Stimulated activated naive CD8-positive, alpha-beta T cell treated with anti-CD3 and anti-CD28 coated beads, Interleukin-15, Interleukin-2, amounts not matched to agents 100 U/mL and 50 U/mL, for 24 hours (primary cell): ENCODE data around the gene CASKIN2.
A peak's percentile ranks its signal among the peaks of the same experiment; 100 is the strongest.

Source experiments
- ATAC-seq: fragments of 150-1000 bp; cut with Tn5 transposase; one replicate; pipeline ENCODE4 v1.10.0; 2021
- DNase-seq: peaks from one replicate; pipeline ENCODE4 v3.0.0; 2021

Gene CASKIN2

DNA sequence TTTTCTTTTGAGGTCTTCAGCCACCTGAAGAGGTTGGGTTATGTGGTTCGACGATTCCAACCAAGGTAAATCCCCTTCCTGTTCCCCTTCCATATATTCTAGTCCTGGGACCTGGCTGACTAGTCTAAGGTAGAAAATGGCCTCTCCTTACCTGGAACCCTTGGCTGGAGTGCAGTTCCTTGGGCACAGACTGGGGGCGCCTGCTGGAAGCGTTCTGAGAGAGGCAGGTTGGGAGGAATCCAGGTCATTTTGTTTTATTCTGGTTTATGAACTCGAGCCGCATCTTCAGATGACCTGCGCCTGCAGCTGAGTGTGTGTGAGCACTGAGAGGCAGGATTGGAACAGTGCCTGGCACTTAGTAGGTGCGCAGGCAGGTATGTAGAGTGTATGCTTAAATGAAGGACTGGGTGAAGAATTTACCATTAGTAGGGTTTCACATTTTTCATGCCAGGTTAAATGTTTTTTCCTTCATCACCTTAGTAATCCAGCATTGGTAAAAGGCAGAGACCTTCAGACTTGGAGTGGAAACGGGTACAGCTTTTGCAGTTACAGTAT is 3.7 kb upstream of the CASKIN2 start:
- DNase-seq (no peak), ATAC-seq (no peak)

DNA sequence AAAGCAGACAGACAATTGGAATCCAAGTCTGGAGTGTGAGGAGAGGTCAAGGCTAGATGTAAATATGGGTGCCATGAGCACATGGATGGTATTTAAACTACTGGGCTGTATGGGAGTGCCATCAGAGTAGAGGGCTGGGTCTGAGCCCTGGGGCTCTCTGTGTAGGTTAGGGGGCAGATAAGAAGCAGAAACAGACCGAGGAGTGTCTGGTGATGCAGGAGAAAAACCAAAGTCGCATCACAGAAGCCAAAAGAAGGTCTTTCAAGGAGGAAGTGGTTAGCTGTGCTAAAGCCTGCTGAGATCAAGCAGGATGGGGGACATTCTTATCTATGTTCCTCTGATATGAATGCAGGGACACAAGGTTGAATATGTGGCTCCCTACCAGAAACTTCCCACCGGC is 2.9 kb upstream of the CASKIN2 start:
- DNase-seq (peak; percentile 32), ATAC-seq (peak; percentile 5)

DNA sequence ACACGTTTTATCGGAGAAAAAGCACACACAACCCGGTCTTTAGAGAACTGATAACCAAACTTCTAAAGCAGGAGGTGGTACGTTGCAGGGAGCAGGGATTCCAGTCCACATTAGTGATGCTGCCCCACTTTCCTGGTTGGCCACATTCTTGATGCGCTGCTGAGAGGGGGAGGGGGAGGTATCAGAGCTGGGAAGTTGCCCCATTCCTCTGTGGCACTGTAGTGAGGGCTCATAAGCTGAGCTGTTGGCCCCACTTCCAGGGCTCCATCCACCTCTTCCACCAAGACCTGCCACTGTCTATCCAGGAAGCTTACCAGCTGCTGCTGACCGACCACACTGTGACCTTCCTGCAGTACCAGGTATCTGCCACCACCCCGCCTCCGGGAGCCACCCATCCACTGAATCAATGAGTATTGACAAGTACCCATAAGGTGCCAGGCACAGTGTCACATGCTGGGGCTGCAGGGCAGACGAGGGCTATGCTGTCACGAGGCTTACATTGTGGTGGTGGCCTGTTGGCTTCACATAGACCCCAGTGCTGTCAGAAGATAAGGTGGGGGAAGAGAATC is 2.0 kb upstream of the CASKIN2 start:
- DNase-seq (peak; percentile 52), ATAC-seq (no peak)

DNA sequence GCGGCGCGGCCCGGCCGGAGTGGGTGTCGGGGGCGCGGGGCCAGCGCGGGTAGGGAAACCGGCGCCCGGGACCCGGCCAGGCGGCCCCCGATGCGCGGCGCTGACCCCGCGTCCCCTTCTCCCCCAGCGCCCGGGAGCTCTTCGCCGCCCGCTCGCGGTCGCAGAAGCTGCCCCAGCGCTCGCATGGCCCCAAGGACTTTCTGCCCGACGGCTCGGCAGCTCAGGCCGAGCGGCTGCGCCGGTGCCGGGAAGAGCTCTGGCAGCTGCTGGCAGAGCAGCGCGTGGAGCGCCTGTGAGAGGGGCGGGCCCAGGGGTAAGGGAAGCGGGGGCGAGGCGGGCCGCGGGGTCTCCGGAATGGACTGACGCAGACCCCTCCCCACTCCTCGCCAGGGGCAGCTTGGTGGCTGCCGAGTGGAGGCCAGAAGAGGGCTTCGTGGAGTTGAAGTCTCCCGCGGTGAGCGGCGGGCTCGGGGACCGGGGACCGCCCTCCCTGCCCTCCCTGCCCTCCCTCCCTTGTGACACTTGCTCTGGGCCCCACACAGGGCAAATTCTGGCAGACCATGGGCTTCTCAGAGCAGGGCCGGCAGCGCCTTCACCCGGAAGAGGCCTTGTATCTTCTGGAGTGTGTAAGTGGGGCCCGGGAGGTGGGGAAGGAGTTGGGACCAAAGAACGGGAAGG is 1.4 kb upstream of the CASKIN2 start:
- ATAC-seq: peak; percentile 4
- peak; percentile 55 for DNase-seq

DNA sequence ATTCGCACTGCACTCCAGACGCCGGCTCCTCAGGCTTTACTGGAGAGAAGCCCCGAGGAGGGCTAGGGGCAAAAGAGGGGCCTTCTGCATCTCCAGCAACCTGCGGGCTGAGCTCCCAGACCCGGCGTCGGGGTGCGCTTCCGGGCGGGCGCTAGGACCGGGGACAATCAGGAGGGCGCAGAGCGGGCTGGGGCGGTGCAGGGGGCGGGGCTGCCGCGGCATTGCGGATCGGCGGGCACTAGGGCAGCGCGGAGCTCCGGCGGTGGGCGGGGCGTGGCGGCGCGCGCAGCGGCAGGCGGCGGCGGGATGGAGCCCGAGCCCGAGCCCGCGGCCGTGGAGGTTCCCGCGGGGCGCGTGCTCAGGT is 900 bp upstream of the CASKIN2 start, which contains the start of gene TSEN54:
Gene TSEN54 (plus strand): TSS at position 274 of the 364 bp plus-strand sequence. CDS start 33 bp downstream, at position 307.
- DNase-seq (peak; percentile 99), ATAC-seq (peak; percentile 91)

DNA sequence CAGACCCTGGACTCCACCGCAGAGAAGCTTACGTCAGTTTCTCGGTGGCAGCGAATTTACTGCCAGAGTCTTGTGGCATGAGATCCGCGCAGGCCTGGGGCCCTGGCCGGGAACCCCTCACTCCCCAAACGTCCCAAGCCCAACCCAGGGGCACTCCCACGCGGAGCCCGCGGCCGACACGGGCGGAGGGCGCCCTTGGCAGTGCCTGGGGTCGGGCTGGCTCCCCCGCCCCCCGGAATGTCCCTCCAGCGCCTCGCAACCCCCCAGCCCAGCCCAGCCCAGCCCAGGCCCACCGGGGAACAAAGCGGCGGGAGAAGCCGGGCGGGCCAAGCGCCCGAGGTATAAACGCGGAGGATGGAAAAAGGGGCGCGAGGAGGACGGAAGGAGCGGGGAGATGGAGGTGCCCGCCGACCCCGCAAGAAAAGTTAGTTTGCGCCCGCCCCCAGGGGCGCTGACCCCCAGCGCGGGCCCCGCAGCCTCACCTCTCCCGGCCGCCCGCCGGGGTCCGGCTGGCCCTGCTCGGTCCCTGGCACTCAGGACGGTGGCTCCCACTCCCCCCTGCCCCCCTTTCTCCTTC is 330 bp downstream of the CASKIN2 start:
- DNase-seq (no peak), ATAC-seq (no peak)

DNA sequence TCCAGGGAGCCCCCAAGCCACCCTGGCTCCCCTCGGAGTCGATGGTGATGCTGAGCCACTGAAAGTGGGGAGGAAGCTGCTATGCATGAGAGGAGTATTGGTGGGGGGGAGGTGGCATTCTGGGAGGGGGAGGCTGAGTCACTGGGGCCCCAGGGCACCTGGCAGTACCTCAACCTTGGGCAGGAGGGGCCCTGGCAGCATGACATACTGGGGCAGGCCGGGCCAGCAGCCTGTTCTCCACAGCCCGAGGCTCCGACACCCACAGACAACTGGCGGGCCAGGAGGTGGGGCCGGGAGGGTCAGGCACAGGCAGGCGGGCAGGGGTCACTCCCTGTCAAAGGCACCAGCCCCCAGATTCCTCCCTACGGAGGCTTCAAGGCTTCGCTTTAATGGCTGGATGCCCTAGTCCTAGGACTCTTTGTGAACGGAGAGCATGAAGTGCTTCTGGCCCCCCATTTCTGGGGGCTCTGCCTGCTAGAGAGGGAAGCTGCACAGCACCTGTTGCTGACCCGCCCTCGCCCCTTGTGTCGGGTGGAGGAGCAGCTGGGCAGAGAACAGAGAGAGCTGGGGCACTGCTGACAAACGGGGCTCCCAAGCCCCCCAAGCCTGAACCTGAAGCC is 928 bp downstream of the CASKIN2 start:
- ATAC-seq (no peak), DNase-seq (no peak)

DNA sequence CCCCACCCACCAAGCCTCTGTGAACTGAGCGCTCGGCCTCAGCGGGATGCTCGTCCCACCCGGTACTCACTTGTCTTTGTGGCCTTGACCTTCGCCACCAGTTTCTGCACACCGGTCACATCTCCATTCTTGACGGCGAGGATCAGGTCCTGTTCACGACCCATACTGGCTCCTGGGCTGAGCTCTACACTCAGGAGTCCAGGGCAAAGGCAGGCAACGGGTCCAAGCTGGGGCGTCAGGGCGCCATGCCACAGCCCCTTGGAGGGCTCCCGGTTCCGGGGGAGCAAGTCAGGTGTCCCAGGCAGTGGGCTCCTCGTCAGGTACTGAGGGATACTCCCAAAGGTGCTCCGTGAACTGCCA is 1.7 kb downstream of the CASKIN2 start:
- DNase-seq: no peak
- no peak for ATAC-seq

DNA sequence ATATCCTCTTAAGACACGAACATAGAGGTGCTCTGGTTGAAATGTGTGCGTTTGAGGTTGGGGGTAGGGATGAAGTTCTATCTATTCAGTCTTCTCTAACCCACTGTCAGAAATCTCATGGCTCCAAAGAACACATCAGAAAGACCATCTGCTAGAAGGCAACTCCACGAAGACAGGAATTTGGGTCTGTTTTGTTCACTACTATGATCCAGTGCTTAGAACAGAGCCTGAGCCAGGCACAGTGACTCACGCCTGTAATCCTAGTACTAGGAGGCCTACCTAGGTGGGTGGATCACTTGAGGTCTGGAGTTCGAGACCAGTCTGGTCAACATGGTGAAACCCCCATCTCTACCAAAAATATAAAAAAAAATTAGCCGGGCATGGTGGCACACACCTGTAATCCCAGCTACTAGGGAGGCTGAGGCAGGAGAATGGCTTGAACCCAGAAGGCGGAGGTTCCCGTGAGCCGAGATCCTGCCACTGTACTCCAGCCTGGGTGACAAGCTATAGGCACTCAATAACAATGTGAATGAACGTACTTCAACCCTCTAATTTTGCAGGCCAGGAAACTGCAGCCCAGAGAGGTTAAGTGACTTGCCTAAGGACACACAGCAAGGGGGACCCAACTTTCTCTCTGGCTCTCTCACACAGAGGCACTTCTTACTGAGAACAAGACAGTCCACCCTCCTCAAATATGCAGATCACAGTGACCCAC is 2.3 kb downstream of the CASKIN2 start:
- no peak for ATAC-seq

DNA sequence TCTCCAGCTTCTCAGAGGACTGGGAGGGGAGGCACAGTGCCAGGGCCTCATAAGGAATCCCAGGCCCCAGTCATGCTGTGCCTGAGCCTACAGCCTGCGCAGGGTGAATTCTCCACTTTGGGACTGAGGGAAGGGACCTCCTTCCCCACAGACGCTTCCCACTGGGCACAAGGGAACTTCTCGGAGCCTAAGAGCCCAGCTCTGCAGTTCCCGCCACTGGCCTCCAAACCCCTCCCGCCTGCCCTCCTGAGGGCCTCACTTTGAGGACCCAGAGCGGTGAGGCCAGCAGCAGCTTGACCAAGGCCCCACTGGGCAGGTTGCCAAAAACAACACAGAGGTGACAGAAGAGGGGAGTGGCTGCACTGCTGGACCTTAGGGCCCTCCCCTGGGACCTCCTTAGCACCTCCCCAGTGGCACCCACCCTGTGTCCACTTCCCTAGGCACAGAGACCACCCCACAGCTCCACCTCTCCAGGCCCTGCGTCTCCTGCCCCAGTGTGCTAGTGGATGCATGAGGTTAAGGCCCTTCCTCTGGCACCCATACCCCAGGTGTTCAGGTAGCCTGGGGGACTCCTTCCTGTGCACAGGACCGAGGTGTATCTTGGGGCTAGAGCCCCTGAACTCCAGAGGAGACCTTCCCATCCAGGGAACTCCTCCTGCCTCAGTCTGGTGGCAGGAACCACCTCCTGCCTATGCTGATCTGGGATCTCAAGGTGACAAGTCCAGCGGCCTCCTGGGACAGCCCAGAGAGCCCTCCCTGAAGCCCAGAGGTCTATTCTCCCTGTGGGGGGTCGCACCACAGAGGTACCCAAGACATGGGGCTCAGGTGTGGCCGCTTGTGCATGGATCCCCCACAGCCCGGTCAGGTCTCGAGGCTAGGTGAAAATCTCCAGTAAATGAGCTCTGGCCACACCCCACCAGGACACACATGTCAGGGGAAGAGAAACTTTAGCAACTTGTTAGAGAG is 3.4 kb downstream of the CASKIN2 start:
- ATAC-seq (no peak), DNase-seq (no peak)

More for the DNA sequence above, 2.3 kb downstream of the CASKIN2 start:
- no peak for DNase-seq

DNA sequence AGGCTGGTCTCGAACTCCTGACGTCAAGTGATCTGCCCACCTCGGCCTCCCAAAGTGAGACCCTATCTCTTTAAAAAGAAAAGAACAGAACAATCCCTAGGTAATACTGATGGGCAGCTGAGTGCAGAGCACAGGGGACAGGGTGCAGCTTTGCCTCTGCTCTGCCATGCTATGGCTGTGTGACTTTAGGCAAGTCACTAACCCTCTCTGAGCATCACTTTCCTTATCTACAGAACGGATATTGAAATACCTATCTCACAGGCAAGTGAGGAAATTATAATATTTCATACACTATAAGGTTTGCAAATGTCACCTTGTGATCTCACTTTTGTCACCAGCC is 4.1 kb downstream of the CASKIN2 start:
- DNase-seq: no peak

DNA sequence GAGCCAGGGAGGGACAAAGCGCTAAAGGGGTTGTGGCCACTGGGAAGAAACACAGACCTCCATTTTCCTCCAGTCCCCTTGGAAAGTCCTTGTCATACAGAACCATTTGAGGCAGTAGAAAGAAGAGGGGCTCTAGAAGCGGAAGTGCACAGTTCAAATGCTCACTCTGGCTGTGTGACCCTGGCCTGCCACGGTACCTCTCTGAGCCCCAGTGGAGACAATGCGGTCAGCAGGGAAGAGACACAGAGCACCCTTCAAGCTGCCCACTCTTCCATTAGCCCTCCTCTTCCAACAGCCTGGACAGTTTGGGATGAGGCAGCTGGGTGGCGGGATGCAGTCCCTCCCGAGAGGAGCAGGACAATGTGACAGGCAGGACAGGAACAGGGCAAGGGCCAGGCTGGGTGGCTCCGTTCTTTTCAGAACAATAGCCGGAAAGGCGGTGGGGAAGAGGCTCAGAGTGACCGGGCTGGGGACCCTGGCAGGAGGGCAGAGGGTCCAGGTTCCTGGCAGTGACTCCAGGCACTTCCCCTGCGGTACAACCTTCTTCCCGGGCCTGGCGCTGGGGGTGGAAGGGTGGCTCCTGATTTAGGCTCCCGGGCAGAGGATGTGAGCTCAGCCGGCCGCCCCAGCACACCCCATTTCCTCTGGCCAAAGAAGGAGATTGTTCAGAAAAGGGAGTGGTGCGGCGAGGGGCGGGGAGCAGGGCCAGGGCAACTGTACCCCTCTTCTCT is 5.6 kb downstream of the CASKIN2 start:
- ATAC-seq: no peak
- no peak for DNase-seq

More for the DNA sequence above, 4.1 kb downstream of the CASKIN2 start:
- no peak for ATAC-seq

DNA sequence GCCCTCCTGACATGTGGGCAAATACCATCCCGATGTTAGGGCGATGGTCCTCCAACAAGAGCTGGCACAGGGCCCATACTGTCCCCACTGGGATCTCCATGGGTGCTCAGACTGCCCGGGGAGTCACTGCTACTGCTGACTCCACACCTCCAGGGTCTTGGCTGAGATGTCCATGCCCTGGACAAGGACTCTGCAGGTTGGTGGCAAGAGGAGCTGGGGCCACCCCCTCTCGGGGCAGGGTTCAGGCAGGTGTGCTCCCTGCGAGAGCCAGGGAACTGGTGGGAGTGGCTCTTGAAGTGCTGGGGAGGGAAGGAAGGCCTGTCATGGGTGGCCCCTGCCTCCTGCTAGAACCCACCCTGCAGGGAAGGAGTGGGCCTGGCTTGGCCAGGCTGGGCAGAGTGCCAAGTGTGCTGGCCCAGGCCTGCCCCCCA is 6.4 kb downstream of the CASKIN2 start:
- DNase-seq (no peak), ATAC-seq (no peak)

DNA sequence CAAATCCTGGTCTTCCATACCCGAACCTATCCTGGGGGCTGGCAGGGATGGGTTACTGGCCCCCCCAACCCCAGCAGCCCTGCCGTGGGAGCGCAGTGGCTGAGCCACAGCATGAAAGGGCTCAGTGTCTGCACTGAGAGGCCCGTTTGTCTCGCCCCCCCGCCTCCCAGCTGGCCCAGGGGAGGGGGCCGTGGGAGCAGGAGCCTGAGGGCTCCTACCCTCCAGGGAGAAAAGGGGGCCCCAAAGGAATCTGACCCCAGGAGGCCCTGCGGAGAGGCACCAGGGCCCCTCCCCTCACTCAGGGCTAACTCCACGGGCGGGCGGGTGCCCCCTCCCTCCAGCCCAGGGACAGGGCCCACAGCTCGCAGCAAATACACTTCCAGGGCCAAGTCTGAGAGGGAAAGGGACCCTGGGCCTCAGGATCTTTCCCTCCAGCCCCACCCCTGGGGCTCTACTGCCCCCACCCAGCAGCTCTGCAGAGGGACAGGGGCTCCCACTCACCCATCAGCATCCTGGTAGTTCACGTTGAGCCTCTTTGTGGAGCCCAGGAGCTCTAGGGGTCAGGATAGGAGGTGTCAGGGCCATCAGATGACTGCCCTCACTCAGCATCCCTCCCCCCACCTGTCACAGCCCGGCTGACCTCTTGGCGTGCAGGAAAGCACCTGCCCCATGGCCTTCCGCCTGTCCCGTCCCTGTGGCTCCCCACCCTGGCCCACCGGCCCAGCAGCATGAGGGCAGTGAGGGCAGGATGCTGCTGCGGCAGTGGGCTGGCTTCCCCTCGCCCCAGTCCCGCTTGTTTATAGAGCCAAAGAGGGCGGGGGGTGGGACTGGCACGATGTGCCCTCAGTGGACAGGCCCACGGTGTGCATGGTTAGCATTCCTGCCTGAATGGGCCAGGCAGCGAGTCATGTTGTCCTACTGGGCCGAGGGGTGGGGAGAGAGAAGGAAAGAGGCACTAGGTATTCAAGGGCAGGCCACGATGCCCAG is 7.3 kb downstream of the CASKIN2 start:
- DNase-seq (no peak), ATAC-seq (no peak)

DNA sequence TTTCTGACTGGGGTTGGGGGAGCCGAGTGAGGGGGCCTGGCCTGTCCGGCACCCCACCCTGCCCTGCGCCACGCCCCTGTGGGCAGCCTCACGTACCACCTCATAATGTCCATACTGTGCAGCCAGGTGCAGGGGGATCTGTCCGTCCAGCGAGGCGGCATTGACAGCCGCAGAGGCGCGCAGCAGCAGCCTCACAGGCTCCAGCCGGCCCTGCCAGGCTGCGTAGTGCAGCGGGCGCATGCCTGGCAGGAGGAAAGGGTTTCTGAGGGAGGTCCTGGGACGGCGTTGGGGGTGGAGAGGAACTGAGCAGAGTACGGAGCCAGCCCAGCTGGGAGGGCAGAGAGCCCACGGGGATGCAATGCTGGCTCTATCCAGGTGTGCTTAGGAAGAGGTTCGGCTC is 8.4 kb downstream of the CASKIN2 start:
- DNase-seq: no peak
- no peak for ATAC-seq

DNA sequence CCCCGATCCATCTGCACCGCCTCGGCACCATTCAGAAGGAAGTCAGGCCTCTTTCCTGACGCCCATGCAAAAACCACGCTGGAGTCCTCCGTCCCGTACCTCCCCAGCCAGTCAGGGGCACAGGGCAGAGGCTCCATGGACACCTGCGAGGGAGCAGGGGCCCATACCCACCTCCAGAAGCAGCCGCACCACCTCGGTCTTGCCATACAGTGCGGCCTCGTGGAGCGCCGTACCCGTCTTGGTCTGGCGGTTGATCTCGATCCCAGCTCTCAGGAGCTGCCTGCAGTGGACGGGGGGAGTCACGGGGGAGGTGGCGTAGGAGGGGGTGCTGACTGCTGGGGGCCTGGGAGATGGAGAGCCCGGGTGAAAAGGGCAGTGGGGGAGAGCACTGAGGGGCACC is 9.2 kb downstream of the CASKIN2 start:
- ATAC-seq: no peak
- no peak for DNase-seq

DNA sequence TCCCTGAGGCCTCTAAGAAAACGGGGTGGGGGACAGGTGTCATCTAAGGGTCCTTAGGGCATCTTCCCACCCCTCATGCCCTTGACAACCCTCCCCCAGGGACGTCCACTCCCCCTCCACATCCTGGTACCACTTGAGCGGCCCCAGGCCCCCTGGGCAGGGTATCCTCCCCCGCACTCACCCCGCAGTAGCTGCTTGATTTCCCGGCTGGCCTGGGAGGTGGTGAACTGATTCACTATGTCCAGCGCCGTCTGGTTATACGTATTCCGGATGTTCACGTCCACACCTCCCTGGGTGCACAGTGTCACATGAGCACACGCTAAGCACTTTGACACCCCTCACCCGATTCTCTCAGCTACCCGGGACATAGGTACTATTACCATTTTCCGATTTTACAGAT is 9.7 kb downstream of the CASKIN2 start:
- DNase-seq (no peak), ATAC-seq (no peak)

DNA sequence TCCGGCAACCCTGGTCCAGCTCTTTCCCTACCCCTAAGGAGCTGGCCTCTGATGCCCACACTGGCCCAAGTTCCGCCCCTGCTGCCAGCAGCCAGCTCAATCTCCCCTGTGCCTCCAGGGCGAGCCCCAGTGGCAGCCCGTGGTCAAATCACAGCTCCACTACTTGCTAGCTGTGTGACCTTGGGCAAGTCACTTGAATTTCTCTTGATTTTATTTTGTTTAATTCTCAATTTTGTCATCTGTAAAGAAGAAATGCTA is 10.3 kb downstream of the CASKIN2 start:
- DNase-seq: no peak
- no peak for ATAC-seq

DNA sequence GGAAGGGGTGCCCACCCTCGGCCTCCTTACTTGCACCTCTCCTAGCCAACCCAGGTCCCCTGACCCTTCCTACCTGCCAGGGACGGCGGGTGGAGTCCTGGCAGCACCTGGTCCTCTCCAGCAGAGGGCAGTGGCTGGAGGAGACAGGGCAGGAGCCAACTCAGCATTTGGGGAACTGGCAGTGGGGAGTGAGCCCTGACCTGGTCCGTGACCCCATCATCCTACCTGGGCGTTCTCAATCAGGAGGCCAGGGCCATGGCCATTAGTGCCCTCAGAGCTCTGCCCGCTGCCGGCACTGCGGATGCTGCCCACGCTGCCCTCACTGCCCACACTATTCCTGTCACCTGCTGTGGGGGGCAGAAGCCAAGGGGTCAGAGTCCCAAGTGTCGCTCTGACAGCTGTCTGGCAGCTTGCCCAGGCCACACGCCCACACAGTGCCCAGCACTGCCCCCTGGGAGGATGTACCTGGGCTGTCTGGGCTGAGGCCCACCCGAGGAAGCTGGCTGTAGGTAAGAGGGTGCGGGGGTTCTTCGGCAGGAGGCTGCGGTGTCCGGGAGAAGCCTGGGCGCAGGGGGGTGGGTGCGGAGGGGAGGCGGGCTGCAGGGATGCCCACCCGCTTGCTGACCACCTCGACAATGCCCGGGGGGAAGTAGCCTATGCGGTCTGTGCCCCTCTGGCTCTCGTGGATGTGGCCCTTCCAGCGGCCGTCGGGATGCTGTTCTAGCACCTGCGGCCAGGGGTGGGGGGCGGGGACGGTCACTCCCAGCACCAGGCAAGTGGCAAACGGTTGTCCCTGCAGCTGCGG is 10.8 kb downstream of the CASKIN2 start:
- DNase-seq (peak; percentile 49), ATAC-seq (peak; percentile 44)
